Prostate gland (tissue), 2 donors: Measurements from ENCODE around the gene PAPOLB.

Experiments
- CTCF ChIP-seq, 4 experiments: fragments of 200-600 bp in 2 of 4; fragments of 450-650 bp in 2 of 4; sonication (generic) in 2 of 4; IDR thresholded peaks; 1 replicate in 3 of 4; 2 replicates in 1 of 4; pipeline ENCODE4 v1.5.1; 2016 to 2019; ENCODE audit warnings: antibody characterized with exemption in 4 of 4, mild to moderate bottlenecking in 2 of 4, moderate library complexity in 2 of 4
- POLR2A ChIP-seq: fragments of 450-650 bp; IDR thresholded peaks from one replicate; pipeline ENCODE4 v1.6.1; 2016; ENCODE audit warnings: antibody characterized with exemption, mild to moderate bottlenecking

DNA sequence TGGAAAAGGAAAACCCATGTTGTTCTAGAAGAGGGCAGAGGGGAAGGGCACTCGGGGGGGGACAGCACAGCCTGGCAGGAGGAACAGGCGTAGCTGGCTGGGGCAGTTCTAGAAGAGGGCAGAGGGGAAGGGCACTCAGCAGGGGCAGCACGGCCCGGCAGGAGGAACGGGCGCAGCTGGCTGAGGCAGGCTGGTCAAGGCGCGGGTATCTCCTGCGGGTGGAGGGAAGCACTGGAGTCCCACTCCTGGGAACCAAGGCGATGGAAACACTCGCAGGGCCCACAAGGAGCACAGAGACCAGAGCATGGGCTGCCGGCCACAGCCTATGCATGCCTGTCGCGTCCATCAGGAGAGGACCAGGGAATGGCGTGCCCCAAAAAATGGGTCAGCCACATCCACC lies 36.7 kb downstream of the PAPOLB start:
- TF ChIP-seq CTCF (IDR thresholded peaks at IDR 0.05) (no peak), POLR2A (no peak)
